H9 (cell line): ENCODE results near the gene SMCO3. TPM values are rescaled to one million over a fixed set of nuclear protein-coding genes. Genes with fewer than 3 reads are reported as not detected.
A peak's percentile ranks its signal among the peaks of the same experiment; 100 is the strongest.

Experiments used
- DNase-seq: peaks from one replicate; pipeline ENCODE4 v3.0.0-alpha.2; 2017
- H2AFZ ChIP-seq: one replicate; pipeline ENCODE4 v1.6.1; 2013; ENCODE audit warnings: mild to moderate bottlenecking, low read length, control low read depth, moderate library complexity
- H2AK5ac ChIP-seq: 2 replicates; pipeline ENCODE4 v1.6.1; 2013; ENCODE audit warnings: low read length, control low read depth, mixed read lengths; ENCODE audit not compliant: insufficient read length
- H2BK120ac ChIP-seq: one replicate; pipeline ENCODE4 v1.6.1; 2013; ENCODE audit warnings: low read depth, mild to moderate bottlenecking, low read length, control low read depth, inconsistent platforms; ENCODE audit not compliant: poor library complexity, severe bottlenecking
- H2BK12ac ChIP-seq: 2 replicates; pipeline ENCODE4 v1.6.1; 2013; ENCODE audit warnings: low read length, control low read depth, mixed read lengths, low read depth; ENCODE audit not compliant: insufficient read length
- H2BK15ac ChIP-seq: 2 replicates; pipeline ENCODE4 v1.6.1; 2013; ENCODE audit warnings: low read depth, low read length, control low read depth
- H2BK20ac ChIP-seq: one replicate; pipeline ENCODE4 v1.6.1; 2013; ENCODE audit warnings: low read depth, mild to moderate bottlenecking, low read length, control low read depth, inconsistent platforms; ENCODE audit not compliant: poor library complexity, severe bottlenecking
- H2BK5ac ChIP-seq: 2 replicates; pipeline ENCODE4 v1.6.1; 2013; ENCODE audit warnings: low read length, control low read depth, mixed read lengths; ENCODE audit not compliant: insufficient read length
- H3K14ac ChIP-seq: 2 replicates; pipeline ENCODE4 v1.6.1; 2013; ENCODE audit warnings: low read length, control low read depth; ENCODE audit not compliant: insufficient read depth
- H3K18ac ChIP-seq: 2 replicates; pipeline ENCODE4 v1.6.1; 2013; ENCODE audit warnings: low read depth, mild to moderate bottlenecking, mixed read lengths, low read length, control low read depth; ENCODE audit not compliant: insufficient read length
- H3K23ac ChIP-seq: 2 replicates; pipeline ENCODE4 v1.6.1; 2013; ENCODE audit warnings: low read length, control low read depth, mixed read lengths, low read depth; ENCODE audit not compliant: insufficient read length
- H3K23me2 ChIP-seq: 2 replicates; pipeline ENCODE4 v1.6.1; 2013; ENCODE audit warnings: low read depth, mild to moderate bottlenecking, mixed read lengths, low read length, control low read depth; ENCODE audit not compliant: insufficient read length, poor library complexity, severe bottlenecking
- H3K27ac ChIP-seq: 2 replicates; pipeline ENCODE4 v1.5.1; 2013; ENCODE audit warnings: low read length, control low read depth, mixed read lengths, low read depth; ENCODE audit not compliant: insufficient read length
- H3K27me3 ChIP-seq: 2 replicates; pipeline ENCODE4 v1.6.1; 2013; ENCODE audit warnings: low read length, control low read depth, inconsistent platforms; ENCODE audit not compliant: insufficient read depth
- H3K4ac ChIP-seq: 2 replicates; pipeline ENCODE4 v1.6.1; 2013; ENCODE audit warnings: low read depth, mild to moderate bottlenecking, control low read depth, inconsistent platforms, low read length, moderate library complexity
- H3K4me1 ChIP-seq: 2 replicates; pipeline ENCODE4 v1.6.1; 2013; ENCODE audit warnings: low read length, control low read depth, inconsistent platforms; ENCODE audit not compliant: insufficient read depth
- H3K4me2 ChIP-seq: 2 replicates; pipeline ENCODE4 v1.6.1; 2013; ENCODE audit warnings: low read length, control low read depth, mixed read lengths; ENCODE audit not compliant: insufficient read length, insufficient read depth
- H3K56ac ChIP-seq: 2 replicates; pipeline ENCODE4 v1.6.1; 2013; ENCODE audit warnings: low read depth, mild to moderate bottlenecking, mixed read lengths, low read length, control low read depth; ENCODE audit not compliant: insufficient read length
- H3K79me1 ChIP-seq: 2 replicates; pipeline ENCODE4 v1.6.1; 2013; ENCODE audit warnings: low read depth, mild to moderate bottlenecking, moderate library complexity, low read length, control low read depth, inconsistent platforms; ENCODE audit not compliant: insufficient read depth, poor library complexity, severe bottlenecking
- H3K79me2 ChIP-seq: 2 replicates; pipeline ENCODE4 v1.6.1; 2013; ENCODE audit warnings: low read length, control low read depth, inconsistent platforms; ENCODE audit not compliant: insufficient read depth
- H3K9ac ChIP-seq: 2 replicates; pipeline ENCODE4 v1.6.1; 2013; ENCODE audit warnings: low read length, control low read depth, mixed read lengths; ENCODE audit not compliant: insufficient read length; ENCODE audit errors: extremely low read depth
- H3K9me3 ChIP-seq: one replicate; pipeline ENCODE4 v1.6.1; 2013; ENCODE audit warnings: low read depth, low read length, inconsistent platforms; ENCODE audit not compliant: control insufficient read depth
- H3T11ph ChIP-seq: one replicate; pipeline ENCODE4 v1.6.1; 2013; ENCODE audit warnings: mild to moderate bottlenecking, low read length, control low read depth, inconsistent platforms
- H4K20me1 ChIP-seq: one replicate; pipeline ENCODE4 v1.6.1; 2013; ENCODE audit not compliant: control insufficient read depth, insufficient read length, insufficient read depth
- H4K5ac ChIP-seq: 2 replicates; pipeline ENCODE4 v1.6.1; 2013; ENCODE audit warnings: low read depth, mild to moderate bottlenecking, mixed read lengths, low read length, control low read depth; ENCODE audit not compliant: insufficient read length
- H4K8ac ChIP-seq: replicated peaks from 2 replicates; pipeline ENCODE4 v1.6.1; 2013; ENCODE audit warnings: low read length, control low read depth, mixed read lengths, low read depth; ENCODE audit not compliant: insufficient read length
- H4K91ac ChIP-seq: 2 replicates; pipeline ENCODE4 v1.6.1; 2013; ENCODE audit warnings: low read depth, mild to moderate bottlenecking, moderate library complexity, mixed read lengths, low read length, control low read depth; ENCODE audit not compliant: insufficient read length
- H3K27ac Mint-ChIP-seq, 3 experiments: 2 replicates in 2 of 3; 3 replicates in 1 of 3; pipeline ENCODE4 v1.8.0; 2020 to 2021; ENCODE audit warnings: mixed read lengths in 3 of 3, mild to moderate bottlenecking in 1 of 3, moderate library complexity in 1 of 3
- H3K27me3 Mint-ChIP-seq: 2 replicates; pipeline ENCODE4 v1.8.0; 2021; ENCODE audit warnings: low read depth, mild to moderate bottlenecking, moderate library complexity, mixed read lengths
- H3K36me3 Mint-ChIP-seq, 3 experiments: 2 replicates in 2 of 3; 3 replicates in 1 of 3; pipeline ENCODE4 v1.8.0; 2020 to 2021; ENCODE audit warnings: low read depth in 3 of 3, mixed read lengths in 3 of 3; ENCODE audit not compliant: insufficient read depth in 1 of 3
- H3K4me1 Mint-ChIP-seq, 2 experiments: 2 replicates each; pipeline ENCODE4 v1.8.0; 2020; ENCODE audit warnings: mixed read lengths in 2 of 2
- H3K4me3 Mint-ChIP-seq, 2 experiments: 2 replicates in 1 of 2; 3 replicates in 1 of 2; pipeline ENCODE4 v1.8.0; 2020 to 2021; ENCODE audit warnings: mild to moderate bottlenecking in 2 of 2, mixed read lengths in 2 of 2, moderate library complexity in 1 of 2
- H3K9me3 Mint-ChIP-seq, 2 experiments: 2 replicates in 1 of 2; 3 replicates in 1 of 2; pipeline ENCODE4 v1.8.0; 2020; ENCODE audit warnings: mild to moderate bottlenecking in 2 of 2, mixed read lengths in 2 of 2, moderate library complexity in 1 of 2
- CTCF ChIP-seq: fragments of 200-600 bp; sonication (generic); conservative IDR thresholded peaks from 3 replicates; pipeline ENCODE4 v1.8.0; 2021; ENCODE audit warnings: antibody characterized with exemption, mild to moderate bottlenecking
- total RNA-seq: library from RNA; stranded (reverse); gene quantifications from 2 replicates; pipeline ENCODE4 v1.2.1, GENCODE V29; 2021

The SMCO3 gene
- total RNA-seq, 1 experiment from 2014 or later, result not detected

GRCh38 chr12:14828892-14829291, 14.9 kb upstream of the SMCO3 start:
- H3K27ac ChIP-seq, result no peak overlapping the region
- no peak overlapping the region for H3K4ac ChIP-seq
- Mint-ChIP-seq H3K4me1 (peaks cover 3 to 6% of the 10 kb centered on the region in 2 experiments; a peak in 2 of 4 replicates), H3K36me3 (no peaks in the 10 kb centered on the region), H3K4me3 (no peak overlapping the region), H3K27ac (no peak overlapping the region), H3K9me3 (no peaks in the 10 kb centered on the region), H3K27me3 (no peaks in the 10 kb centered on the region)
- no peak overlapping the region for H4K8ac ChIP-seq
- no peak overlapping the region for H4K91ac ChIP-seq
- H3K9ac ChIP-seq, result no peak overlapping the region
- peak; percentile 57 for DNase-seq
- H3T11ph ChIP-seq, result no peak overlapping the region
- H4K20me1 ChIP-seq, result no peaks in the 10 kb centered on the region
- H2AFZ ChIP-seq, result no peak overlapping the region
- H3K18ac ChIP-seq, result no peak overlapping the region
- no peak overlapping the region for H2BK15ac ChIP-seq
- no peak overlapping the region for H3K23ac ChIP-seq
- H3K23me2 ChIP-seq, result no peaks in the 10 kb centered on the region
- no peak overlapping the region for H4K5ac ChIP-seq
- no peak overlapping the region for H2BK12ac ChIP-seq
- H3K9me3 ChIP-seq, result no peaks in the 10 kb centered on the region
- no peak overlapping the region for H2BK20ac ChIP-seq
- H3K27me3 ChIP-seq, result no peaks in the 10 kb centered on the region
- no peaks in the 10 kb centered on the region; the same call in 1 of the 2 replicates for H3K4me1 ChIP-seq
- no peaks in the 10 kb centered on the region for H3K79me1 ChIP-seq
- no peak overlapping the region for H3K14ac ChIP-seq
- no peak overlapping the region for H3K56ac ChIP-seq
- H3K4me2 ChIP-seq, result no peak overlapping the region
- no peak overlapping the region for H2AK5ac ChIP-seq
- no peak overlapping the region for H2BK120ac ChIP-seq
- H3K79me2 ChIP-seq, result no peaks in the 10 kb centered on the region; the same call in 1 of the 2 replicates
- no peak overlapping the region for H2BK5ac ChIP-seq
- TF ChIP-seq CTCF, result no peak
